Activated naive CD4-positive, alpha-beta T cell treated with anti-CD3 and anti-CD28 coated beads, Interleukin-2, amount 50 U/mL, for 24 hours (primary cell): ENCODE data around the gene HIKESHI.
"Not testable (repeated sequence)": the region's sequence is repeated elsewhere in the genome, so short reads cannot be mapped to it uniquely, and the experiment has no call there.

Experiments used
- H3K27ac Mint-ChIP-seq: one replicate; pipeline ENCODE4 v1.8.0; 2021; ENCODE audit warnings: mild to moderate bottlenecking, mixed read lengths
- H3K27me3 Mint-ChIP-seq: one replicate; pipeline ENCODE4 v1.8.0; 2021; ENCODE audit warnings: mixed read lengths
- H3K36me3 Mint-ChIP-seq: one replicate; pipeline ENCODE4 v1.8.0; 2021; ENCODE audit warnings: mixed read lengths
- H3K4me1 Mint-ChIP-seq: one replicate; pipeline ENCODE4 v1.8.0; 2021; ENCODE audit warnings: mixed read lengths
- H3K4me3 Mint-ChIP-seq: one replicate; pipeline ENCODE4 v1.8.0; 2021; ENCODE audit warnings: mild to moderate bottlenecking, mixed read lengths
- H3K9me3 Mint-ChIP-seq: one replicate; pipeline ENCODE4 v1.8.0; 2021; ENCODE audit warnings: mixed read lengths

The HIKESHI gene

DNA sequence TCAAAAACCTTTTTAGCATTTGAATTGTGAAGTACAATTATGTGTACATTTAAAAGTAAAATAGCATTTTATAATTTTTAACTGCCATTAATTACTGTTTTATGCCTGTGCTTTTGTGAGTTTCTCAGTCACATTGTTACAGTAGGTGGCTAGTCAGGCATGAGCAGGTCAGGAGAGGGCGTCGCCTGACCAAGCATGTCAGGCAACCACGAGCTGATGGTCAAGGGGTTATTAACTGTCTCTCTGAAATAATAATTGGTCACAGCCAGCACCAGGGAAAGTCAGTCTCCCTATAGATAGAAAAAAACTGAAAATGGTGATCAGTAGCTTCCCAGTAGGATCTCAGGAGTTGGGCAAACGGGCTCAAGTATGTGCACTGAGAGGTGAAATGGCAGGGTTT lies 53.2 kb downstream of the HIKESHI start:
- Mint-ChIP-seq H3K4me3 (no peak overlapping the region), H3K36me3 (no peaks in the 10 kb centered on the region), H3K4me1 (no peaks in the 10 kb centered on the region), H3K27me3 (no peaks in the 10 kb centered on the region), H3K9me3 (no peaks in the 10 kb centered on the region), H3K27ac (no peak overlapping the region)

DNA sequence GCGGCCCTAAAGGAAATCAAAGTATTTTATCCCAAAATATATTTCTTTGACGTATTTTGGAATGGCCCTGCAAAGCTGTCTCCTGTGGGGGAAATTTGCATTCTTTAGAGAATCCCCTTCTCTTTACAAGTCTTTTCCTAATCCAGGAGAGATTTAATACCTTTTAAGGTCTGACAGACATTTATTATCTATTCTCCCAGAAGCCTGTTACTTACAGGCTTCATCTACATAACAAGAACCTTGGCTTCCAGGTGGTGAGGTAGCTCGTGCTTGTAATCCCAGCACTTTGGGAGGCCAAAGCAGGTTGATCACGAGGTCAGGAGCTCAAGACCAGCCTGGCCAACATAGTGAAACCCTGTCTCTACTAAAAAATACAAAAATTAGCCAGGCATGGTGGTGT lies 55.4 kb downstream of the HIKESHI start:
- H3K27me3 Mint-ChIP-seq, H3K4me3 Mint-ChIP-seq, H3K9me3 Mint-ChIP-seq, H3K36me3 Mint-ChIP-seq, H3K4me1 Mint-ChIP-seq, H3K27ac Mint-ChIP-seq: not testable (repeated sequence)

DNA sequence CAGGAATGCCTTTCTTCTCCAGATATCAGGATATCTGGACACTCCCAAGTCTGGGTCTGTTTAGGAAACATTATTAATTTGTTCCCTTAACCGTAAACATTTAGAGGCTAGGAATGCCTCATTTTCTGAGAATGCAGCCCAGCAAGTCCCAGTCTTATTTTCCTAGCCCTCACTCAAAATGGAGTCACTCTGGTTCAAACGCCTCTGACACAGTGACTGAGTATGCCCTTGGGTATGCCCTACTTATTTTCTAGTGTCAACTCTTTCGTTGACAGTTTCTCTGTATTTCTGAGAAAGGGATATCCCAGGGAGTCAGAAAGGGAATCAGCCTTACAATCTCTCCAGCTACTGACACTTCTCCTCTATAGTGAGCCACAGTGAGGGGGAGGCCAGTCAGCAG lies 56.7 kb downstream of the HIKESHI start:
- Mint-ChIP-seq H3K4me1 (no peaks in the 10 kb centered on the region), H3K36me3 (peaks cover 2% of the 10 kb centered on the region), H3K4me3 (no peak overlapping the region), H3K27ac (no peak overlapping the region), H3K27me3 (no peaks in the 10 kb centered on the region), H3K9me3 (no peaks in the 10 kb centered on the region)

DNA sequence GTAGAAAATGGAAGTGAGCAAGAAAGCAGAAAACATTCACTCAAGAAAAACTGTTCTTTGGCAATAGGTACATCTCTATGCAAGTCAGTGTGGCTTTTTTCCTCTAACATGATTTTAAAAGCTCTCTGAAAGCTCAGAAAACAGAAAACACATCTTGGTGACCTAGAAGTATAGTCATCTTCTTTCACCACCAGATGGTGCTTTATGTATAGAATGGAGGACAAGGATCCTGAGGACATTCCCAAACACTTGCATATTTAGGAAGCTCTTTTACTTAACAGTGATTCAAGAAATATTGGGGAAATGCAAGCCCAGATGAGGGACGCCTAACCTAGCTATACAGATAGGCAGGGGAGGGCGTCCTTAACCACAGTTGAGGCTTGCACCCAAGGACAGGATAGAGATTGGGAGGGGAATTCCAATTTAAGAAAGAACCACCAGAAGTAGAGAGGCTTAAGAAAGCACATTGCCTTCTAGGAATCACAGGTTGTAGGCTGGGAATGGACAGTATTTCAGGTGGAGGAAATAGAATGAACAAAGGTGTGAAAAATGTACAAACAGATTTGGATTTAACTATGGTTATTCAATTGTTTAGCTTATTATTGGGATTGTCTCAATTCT lies 58.8 kb downstream of the HIKESHI start:
- Mint-ChIP-seq H3K9me3 (no peaks in the 10 kb centered on the region), H3K27me3 (no peaks in the 10 kb centered on the region), H3K36me3 (peaks cover 2% of the 10 kb centered on the region), H3K27ac (no peak overlapping the region), H3K4me1 (no peaks in the 10 kb centered on the region), H3K4me3 (no peak overlapping the region)

DNA sequence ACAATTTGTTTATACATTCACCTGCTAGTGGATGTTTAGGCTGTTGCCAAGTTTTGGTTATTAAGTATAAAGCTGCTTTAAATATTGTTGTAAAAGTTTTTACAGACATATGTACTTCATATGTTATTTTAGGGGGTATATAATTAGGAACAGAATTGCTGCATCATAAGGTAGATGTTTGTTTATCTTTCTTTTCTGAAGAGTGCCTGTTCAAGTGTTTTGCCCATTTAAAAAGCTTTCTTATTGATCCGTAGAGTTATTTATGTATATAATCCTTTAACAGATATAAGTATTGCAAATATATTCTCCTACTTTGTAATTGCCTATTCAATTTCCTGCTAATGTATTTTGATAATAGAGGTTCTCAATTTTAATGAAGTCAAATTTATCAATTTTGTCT lies 61.4 kb downstream of the HIKESHI start:
- H3K27ac Mint-ChIP-seq = no peak overlapping the region
- H3K4me1 Mint-ChIP-seq = no peaks in the 10 kb centered on the region
- peaks cover 4% of the 10 kb centered on the region for H3K36me3 Mint-ChIP-seq
- H3K4me3 Mint-ChIP-seq = no peak overlapping the region
- no peaks in the 10 kb centered on the region for H3K9me3 Mint-ChIP-seq
- H3K27me3 Mint-ChIP-seq = no peaks in the 10 kb centered on the region

DNA sequence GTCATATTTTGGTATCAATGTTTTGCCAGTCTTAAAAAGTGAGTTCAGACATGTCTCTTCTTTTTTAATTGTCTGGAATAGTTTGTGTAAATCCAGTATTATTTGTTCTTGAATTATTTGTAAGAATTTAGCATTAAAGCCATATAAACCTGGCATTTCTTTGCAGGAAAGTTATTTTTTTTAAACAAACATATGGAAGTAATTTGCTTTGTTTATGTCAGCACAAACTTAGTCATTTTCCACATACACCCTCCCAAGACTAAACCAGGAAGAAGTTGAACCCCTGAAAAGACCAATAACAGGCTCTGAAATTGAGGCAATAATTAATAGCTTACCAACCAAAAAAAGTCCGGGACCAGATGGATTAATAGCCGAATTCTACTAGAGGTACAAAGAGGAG lies 63.5 kb downstream of the HIKESHI start:
- Mint-ChIP-seq H3K36me3 (peaks cover 4% of the 10 kb centered on the region), H3K4me1 (no peaks in the 10 kb centered on the region), H3K27ac (no peak overlapping the region), H3K4me3 (no peak overlapping the region), H3K27me3 (no peaks in the 10 kb centered on the region), H3K9me3 (no peaks in the 10 kb centered on the region)

DNA sequence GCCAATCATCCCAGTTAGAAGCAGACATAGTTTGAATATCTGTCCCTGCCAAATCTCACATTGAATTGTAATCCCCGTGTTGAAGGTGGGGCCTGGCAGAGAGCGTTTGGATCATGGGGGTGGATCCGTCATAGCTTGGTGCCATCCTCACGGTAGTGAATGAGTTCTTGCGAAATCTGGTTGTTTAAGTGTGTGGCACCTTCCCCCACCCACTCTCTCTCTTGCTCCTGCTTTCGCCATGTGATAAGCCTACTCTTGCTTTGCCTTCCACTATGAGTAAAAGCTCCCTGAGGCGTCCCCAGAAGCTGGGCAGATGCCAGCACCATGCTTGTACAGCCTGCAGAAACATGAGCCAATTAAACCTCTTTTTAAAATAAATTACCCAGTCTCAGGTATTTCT lies 67.6 kb downstream of the HIKESHI start:
- peaks cover 3% of the 10 kb centered on the region for H3K36me3 Mint-ChIP-seq
- H3K9me3 Mint-ChIP-seq = no peaks in the 10 kb centered on the region
- no peaks in the 10 kb centered on the region for H3K4me1 Mint-ChIP-seq
- no peak overlapping the region for H3K27ac Mint-ChIP-seq
- peaks cover 7% of the 10 kb centered on the region for H3K27me3 Mint-ChIP-seq
- H3K4me3 Mint-ChIP-seq = no peak overlapping the region

DNA sequence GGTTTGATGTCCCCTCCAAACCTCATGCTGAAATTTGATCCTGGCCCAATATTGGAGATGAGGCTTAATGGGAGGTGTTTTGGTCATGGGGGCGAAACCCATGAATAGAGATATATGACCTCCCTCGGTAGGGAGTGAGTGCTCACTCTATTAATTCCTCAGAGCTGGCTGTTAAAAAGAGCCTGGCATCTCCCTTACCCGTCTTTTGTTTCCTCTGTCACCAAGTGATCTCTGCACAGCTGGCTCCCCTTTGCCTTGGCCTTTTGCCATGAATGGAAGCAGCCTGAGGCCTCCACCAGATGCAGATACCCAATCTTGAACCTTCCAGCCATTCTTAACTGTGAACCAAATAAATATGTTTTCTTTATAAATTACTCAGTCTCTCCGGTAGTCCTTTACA lies 68.1 kb downstream of the HIKESHI start:
- H3K36me3 Mint-ChIP-seq = peaks cover 3% of the 10 kb centered on the region
- no peaks in the 10 kb centered on the region for H3K9me3 Mint-ChIP-seq

DNA sequence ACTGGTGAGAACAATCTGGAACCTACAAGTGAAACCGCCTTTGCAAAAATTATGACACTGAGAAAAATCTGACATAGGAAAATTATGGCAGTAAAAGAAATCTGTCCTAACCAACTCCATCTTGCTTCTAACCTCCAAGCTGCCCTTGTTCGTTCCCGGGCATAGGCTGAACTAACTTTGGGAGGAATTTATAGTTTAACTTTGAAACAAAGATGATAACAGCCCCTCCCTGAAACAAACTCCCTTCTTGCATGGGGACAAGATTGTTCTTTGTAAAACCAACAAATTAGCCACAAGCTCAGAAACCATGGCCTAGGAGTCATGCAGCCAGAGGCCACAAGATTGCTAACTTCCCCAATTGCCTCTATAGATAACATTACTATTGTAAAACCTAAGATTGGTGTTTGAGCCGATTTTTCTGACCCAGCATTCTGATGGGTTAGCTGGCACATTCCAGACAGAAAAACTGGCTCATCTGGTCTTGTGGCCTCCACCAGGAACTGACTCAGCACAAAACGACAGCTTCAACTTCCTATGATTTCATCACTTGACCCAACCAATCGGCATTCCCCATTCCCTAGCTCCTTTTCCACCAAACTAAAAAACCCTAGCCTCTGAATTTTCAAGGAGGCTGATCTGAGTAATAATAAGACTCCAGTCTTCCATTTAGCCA lies 69.0 kb downstream of the HIKESHI start:
- Mint-ChIP-seq H3K9me3 (peaks cover 3% of the 10 kb centered on the region), H3K27ac (no peak overlapping the region), H3K4me3 (no peak overlapping the region), H3K27me3 (peaks cover 8% of the 10 kb centered on the region), H3K36me3 (peaks cover 3% of the 10 kb centered on the region), H3K4me1 (no peaks in the 10 kb centered on the region)

More for the DNA sequence above, 68.1 kb downstream of the HIKESHI start:
- H3K4me1 Mint-ChIP-seq = no peaks in the 10 kb centered on the region
- peaks cover 7% of the 10 kb centered on the region for H3K27me3 Mint-ChIP-seq
- no peak overlapping the region for H3K4me3 Mint-ChIP-seq
- H3K27ac Mint-ChIP-seq = no peak overlapping the region

DNA sequence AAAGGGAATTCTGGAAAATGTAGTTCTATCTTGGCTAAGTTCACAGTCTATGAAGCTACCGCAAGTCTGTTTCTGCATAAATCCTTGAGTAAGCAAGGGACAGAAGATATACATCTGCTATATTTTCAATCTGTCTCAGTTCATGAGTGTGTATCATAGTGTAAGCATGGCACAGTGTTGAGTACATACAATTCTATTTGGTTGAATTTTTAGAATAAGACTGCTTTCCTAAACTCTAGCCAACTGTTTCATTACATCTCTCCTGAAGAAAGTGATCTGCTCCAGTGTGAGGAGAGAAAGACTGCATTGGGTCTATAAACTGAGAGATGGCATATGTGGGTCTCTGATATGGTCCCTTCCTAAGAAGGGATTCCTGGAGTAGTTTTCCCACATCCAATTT lies 70.0 kb downstream of the HIKESHI start:
- Mint-ChIP-seq H3K36me3 (peaks cover 2% of the 10 kb centered on the region), H3K27me3 (peaks cover 8% of the 10 kb centered on the region), H3K27ac (no peak overlapping the region), H3K4me3 (no peak overlapping the region), H3K4me1 (no peaks in the 10 kb centered on the region), H3K9me3 (peaks cover 5% of the 10 kb centered on the region)

DNA sequence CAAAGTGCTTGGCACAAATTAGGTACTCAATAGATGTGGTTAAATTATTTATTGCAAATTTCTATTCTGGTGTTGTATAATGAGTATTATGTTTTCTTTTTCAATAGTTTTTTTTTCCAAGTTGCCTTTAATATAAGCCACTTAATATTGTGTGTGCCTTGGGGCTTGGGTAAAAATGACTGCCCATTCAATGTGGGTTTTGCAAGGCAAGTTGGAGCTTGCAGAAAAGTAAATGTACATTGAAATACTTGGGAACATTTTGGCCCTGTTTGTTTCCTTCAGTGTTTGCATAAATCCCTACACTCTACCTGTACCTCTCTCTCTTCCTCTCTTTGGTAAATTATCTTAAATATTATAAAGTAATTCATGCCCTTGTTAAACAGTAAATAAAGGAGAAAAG lies 70.5 kb downstream of the HIKESHI start:
- H3K9me3 Mint-ChIP-seq = peaks cover 5% of the 10 kb centered on the region
- no peak overlapping the region for H3K27ac Mint-ChIP-seq
- H3K4me3 Mint-ChIP-seq = no peak overlapping the region
- no peaks in the 10 kb centered on the region for H3K4me1 Mint-ChIP-seq
- H3K36me3 Mint-ChIP-seq = peaks cover 1% of the 10 kb centered on the region
- H3K27me3 Mint-ChIP-seq = peaks cover 8% of the 10 kb centered on the region

- Mint-ChIP-seq H3K36me3 (peaks cover 1% of the 10 kb centered on the region), H3K4me1 (no peaks in the 10 kb centered on the region), H3K9me3 (peaks cover 5% of the 10 kb centered on the region), H3K27me3 (peaks cover 8% of the 10 kb centered on the region), H3K27ac (no peak overlapping the region), H3K4me3 (no peak overlapping the region)
These were observed 72.0 kb downstream of the HIKESHI start for GRCh38 chr11:86374069-86374468.

DNA sequence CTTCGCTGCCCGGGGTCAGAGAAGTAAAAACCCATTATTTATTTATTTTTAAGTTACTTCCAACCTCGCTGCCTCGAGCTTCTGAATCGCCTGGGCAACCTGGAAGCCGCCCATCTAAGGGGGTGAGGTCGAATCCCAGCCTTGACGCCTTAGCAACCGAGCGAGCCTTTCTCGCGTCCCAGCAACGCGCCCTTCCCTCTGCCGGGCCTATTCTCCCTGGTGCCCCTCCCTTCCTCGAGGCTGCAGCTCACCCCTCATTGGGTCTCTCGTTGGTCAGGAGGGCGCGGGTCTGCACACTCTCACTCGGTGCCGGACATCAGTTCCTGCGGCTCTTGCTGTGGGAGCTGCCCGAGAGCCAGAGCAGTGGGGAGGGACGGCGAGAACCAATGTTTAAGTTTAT lies 72.5 kb downstream of the HIKESHI start, which contains the start of gene CCDC81:
CCDC81 (plus strand) TSS at position 302 of the 400 bp plus-strand sequence. CDS start 277 bp downstream, outside the sequence.
- H3K27ac Mint-ChIP-seq = no peak within 1 kb of the TSS
- H3K9me3 Mint-ChIP-seq = peaks cover 5% of the 10 kb centered on the region

GRCh38 chr11:86377972-86378371 lies 75.9 kb downstream of the HIKESHI start:
- Mint-ChIP-seq H3K27me3 (peaks cover 6% of the 10 kb centered on the region), H3K36me3 (no peaks in the 10 kb centered on the region), H3K27ac (no peak overlapping the region), H3K4me1 (no peaks in the 10 kb centered on the region), H3K4me3 (no peak overlapping the region), H3K9me3 (peaks cover 5% of the 10 kb centered on the region)

More for the DNA sequence above, 72.5 kb downstream of the HIKESHI start, which contains the start of gene CCDC81:
- no peaks in the 10 kb centered on the region for H3K4me1 Mint-ChIP-seq
- H3K27me3 Mint-ChIP-seq = peaks cover 8% of the 10 kb centered on the region
- H3K36me3 Mint-ChIP-seq = peaks cover 1% of the 10 kb centered on the region
- H3K4me3 Mint-ChIP-seq = no peak within 1 kb of the TSS

GRCh38 chr11:86380295-86381059 lies 78.4 kb downstream of the HIKESHI start:
- H3K4me1 Mint-ChIP-seq = no peaks in the 10 kb centered on the region
- no peaks in the 10 kb centered on the region for H3K36me3 Mint-ChIP-seq
- H3K27me3 Mint-ChIP-seq = peaks cover 2% of the 10 kb centered on the region
- peaks cover 5% of the 10 kb centered on the region for H3K9me3 Mint-ChIP-seq
- no peak overlapping the region for H3K4me3 Mint-ChIP-seq
- no peak overlapping the region for H3K27ac Mint-ChIP-seq
